Islet precursor cell (in vitro differentiated cells): Measurements from ENCODE around the gene DYNC1I1.

Experiments
- DNase-seq: peaks from one replicate; pipeline ENCODE4 v3.0.0-alpha.2; 2018

The DYNC1I1 gene

DNA sequence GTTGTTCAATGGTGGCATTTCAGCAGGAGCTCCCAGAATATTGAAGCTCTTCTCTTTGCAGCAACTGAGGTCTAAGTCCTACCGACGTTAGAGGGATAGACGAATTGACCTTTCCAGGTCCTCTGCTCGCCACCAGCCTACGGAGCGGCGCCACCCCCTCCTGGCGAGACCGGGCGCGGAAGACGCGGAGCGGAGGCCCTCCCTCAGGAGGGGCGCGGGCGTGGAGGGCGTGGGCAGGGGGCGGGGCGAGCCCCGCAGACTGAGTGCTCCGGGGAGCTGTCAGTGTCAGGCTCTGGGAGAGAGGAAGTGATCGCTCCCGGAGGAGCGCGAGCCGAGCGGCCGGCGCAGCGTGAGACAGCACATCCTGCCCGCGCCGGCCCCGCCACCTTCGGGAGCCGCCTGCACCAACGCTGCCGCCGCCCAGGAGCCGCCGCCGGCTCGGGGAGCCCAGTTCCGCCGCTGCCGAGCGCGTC lies at the start of gene DYNC1I1:
TSS of gene DYNC1I1 (plus strand) at position 257 of the 473 bp plus-strand sequence. CDS start 32,176 bp downstream, outside the sequence.
- DNase-seq = peak; percentile 94

GRCh38 chr7:95723583-95724180 lies 48.7 kb upstream of the DYNC1I1 start:
- peak; percentile 68 for DNase-seq

DNA sequence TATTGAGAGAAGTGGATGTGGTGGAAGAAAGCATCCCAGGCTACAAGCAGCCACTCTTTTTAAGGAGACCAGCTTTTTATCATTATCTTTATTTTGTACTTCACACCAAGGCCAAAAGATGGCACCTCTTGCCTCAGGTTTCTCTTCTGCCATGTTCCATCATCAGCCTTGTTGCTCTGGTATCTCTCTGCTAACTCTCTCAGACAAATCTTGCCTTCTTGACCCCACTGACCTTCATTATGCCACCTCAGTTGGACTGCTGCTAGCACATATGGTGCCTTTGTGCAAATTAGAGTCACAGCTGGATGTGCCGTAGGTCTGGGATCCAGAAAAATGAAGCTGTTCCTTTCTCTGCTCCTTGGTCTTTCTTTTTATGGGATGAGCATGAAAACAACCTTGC lies 47.1 kb upstream of the DYNC1I1 start:
- no peak for DNase-seq

- DNase-seq = no peak
Measured at GRCh38 chr7:95730493-95731280, 41.7 kb upstream of the DYNC1I1 start.

- no peak for DNase-seq
Measured at GRCh38 chr7:95736635-95737034, 35.7 kb upstream of the DYNC1I1 start.

DNA sequence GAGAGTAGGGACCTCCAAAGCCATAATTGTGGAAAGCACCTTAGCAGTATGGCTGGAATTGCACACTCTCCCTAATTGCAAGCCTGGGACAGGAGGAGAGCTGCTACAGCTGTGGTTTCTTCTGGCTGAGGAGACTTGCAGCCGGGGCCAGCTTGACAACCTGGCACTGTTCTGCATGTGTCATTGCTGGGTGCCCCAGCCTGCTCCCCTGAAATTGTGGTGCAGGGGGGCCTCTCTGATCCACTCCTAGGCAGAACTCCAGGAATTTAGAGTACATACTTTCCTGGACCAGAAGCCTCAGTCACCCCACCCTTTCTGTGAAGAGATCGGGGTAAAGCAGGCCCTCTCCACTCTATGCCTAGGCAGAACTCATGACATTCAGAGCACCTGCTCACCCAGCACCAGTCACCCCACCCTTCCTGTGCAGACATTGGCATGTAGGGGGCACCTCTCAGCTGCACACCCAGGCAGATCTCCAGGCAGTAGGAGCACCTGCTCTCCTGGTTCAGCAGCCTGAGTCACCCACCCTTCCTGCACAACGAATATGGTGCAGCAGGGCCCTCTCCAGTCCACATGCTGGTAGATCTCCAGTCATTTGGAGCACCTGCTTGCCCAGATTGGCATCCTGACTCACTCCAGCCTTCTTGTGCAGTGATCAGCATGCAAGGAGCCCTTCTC lies 34.4 kb upstream of the DYNC1I1 start:
- DNase-seq = no peak

GRCh38 chr7:95749044-95749443 lies 23.3 kb upstream of the DYNC1I1 start:
- no peak for DNase-seq

DNA sequence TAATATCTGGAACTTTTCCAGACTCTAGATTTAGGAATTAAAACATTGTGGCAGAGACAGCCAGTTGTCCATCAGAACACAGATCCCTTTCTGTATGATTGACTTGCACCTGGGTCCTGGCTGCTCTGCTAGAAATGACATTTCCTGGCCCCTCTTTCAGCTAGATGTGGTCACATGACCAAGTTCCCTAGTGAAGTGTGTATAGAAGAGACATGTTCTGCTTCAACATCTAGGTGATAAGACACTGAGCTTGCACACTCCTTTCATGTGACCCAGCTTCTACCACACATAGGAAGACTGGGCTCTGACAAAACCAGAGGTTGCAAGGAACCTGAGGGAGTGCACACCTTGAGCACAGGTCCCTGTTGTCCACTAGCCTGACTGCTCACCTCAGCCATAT lies 22.8 kb upstream of the DYNC1I1 start:
- no peak for DNase-seq

- no peak for DNase-seq
Measured at GRCh38 chr7:95753440-95753839, 18.9 kb upstream of the DYNC1I1 start.

- DNase-seq = no peak
Measured at GRCh38 chr7:95755277-95755934, 16.9 kb upstream of the DYNC1I1 start.

DNA sequence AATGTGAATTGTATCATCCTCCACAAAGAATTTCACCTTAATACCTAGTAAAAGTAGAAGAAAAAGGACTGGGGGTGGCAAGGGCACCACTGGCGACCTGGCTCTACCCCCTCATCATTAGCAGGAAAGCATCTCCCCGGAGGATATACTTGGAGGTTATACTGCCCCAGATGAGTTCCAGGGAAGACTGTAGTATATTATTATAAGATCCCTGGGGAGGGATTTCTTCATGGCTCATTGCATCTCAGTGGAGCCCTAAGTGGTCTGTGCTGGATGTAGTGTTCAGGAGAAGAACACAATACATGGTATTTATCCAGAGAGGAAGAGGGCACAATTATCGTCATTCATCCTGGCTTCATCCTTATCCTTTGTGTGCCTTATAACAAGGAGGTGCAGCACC lies 14.2 kb upstream of the DYNC1I1 start:
- no peak for DNase-seq

DNA sequence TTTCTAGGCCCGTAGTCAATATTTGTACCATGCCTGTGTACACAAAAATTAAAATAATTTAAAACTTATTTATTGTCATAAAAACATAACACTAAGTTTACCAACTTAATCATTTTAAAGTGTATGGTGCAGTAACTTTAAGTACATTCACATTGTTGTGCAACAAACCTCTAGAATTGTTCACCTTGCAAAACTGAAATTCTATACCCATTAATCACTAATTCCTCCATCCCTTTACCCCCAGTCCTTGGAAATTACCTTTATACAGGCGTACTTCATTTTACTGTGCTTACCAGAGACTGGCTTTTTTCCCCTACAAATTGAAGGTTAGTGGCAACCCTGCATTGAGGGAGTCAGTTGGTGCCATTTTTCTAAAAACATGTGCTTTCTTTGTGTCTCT lies 6.3 kb upstream of the DYNC1I1 start:
- DNase-seq = no peak

- no peak for DNase-seq
Measured at GRCh38 chr7:95766657-95767056, 5.7 kb upstream of the DYNC1I1 start.

DNA sequence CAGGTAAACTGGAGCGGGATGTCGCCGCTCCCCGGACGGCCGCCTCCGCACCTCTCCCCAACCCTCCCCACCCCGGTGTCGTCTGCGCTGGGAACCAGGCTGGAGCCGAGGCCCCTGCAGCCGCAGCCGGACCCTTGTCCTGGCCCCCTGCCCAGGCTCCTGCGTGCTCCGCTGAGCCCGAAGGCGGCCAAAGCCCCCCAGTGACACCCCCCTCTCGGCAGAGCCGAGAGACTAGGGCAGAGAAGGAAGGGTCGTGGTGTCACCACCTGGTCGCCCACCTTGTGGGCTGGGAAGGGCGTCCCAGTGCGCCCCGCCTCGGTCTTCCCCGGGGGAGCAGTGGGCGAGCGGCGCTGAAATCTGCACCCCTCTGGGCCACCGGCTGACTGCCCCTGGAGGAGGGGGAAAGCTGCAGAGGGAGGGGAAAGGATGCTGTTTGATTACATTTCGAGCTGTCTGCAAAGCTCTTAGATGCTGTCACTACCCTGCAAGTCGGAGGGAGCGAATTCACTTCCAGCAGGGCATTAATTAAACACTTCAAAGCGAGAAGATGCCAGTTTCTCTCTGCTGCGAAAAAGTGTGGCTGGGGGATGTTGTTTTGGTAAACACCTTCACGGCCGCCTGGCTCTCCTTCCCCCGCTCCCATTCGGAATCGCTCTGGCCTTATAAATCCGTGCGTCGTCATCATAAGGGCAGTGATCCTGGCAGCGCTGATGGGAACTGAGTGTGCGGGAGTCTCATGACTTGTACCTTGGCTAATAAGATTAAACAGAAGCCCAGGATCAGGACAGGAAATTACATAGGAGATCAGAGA lies 622 bp downstream of the DYNC1I1 start:
- DNase-seq = no peak

GRCh38 chr7:95776561-95777185 lies 4.3 kb downstream of the DYNC1I1 start:
- DNase-seq = no peak

DNA sequence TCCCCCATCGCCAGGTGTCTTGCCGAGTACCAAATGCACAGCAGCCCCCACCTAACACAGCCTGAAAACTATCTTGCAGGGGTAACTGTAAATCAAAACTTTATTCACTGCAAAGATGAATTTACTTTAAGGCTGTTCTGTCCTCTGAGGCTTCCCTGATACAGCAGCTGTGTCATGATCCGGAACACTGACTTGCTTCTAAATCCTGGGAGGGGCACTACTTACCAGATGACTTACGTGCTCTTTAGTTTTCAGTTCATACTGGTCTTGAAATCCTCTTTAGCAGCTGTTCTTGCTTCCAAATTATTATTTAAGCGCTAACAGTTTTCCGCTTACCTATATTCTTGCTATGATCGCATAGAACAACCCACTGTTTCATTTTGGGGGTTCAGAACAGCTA lies 4.9 kb downstream of the DYNC1I1 start:
- DNase-seq = no peak

- no peak for DNase-seq
Measured at GRCh38 chr7:95780665-95781064, 8.3 kb downstream of the DYNC1I1 start.

DNA sequence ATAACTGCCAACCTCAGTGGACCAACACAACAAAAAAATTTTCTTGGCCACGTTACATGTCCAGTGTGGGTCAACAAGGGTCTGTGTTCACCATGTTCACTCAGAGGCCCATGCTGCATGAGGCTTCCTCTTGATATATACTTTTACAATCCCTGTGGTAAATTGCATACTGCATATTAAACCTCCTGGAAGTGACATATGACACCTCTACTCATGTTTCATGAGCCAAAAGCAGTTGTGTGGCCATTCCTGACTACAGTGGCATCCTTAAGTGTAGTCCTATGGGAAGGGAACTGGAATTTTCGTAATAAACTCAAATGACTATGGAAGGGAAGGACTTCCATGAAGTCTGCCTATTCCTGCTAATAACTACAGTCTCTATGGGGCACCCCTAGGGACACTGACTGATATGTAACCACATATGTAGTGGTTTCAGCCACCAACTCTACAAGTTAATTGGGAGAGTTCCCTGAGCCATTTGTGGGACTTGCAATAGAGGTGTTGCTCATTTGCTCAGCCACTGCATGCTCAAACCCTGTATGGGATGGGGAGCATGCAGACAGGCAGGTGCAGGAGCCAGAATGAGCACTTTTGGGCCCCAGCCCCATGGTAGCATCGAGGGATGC lies 9.7 kb downstream of the DYNC1I1 start:
- DNase-seq = no peak

- DNase-seq = no peak
Measured at GRCh38 chr7:95784796-95785195, 12.4 kb downstream of the DYNC1I1 start.

DNA sequence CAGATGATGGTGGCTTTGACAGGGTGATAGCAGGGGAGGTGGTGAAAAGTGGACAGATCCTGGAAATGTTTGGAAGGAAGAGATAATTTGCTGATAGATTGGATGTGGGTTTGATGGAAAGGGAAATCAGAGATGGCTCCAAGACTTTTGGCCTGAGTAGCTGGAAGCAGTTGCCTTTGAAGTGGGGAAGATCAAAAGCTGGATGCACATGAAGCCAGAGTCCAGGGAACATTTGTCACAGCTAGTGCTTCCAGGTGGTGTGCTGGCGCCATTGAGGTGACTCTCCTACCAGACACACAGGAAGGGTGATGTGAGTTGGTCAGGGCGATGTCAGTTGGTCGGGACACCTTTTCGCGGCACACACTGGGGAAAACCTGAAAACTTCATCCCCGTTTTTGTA lies 15.9 kb downstream of the DYNC1I1 start:
- no peak for DNase-seq

DNA sequence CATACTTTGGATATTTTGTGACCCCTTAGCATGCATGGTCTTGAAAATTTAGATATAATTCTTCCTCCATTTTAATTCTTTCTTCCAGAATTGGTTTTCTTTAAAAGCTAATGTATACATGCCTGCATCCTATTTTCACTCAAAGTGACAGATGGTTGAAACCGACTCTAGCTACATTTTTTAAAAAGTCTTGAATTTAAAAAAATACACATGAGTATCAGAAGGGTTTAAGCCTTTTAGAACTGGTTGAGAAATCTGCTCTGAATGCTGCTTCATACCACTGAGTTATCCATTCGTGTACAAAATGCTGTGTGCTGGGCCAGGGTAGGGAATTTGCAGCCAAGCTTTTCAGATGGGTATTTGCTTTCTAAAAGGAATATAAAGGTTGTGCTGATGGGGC lies 16.5 kb downstream of the DYNC1I1 start:
- no peak for DNase-seq

GRCh38 chr7:95793658-95794057 lies 21.3 kb downstream of the DYNC1I1 start:
- no peak for DNase-seq
